Left colon (tissue), 2 donors: ENCODE results near the gene NEURL1B. TPM values are rescaled to one million over a fixed set of nuclear protein-coding genes. Genes with fewer than 3 reads are reported as not detected.

Experiments used
- ATAC-seq: fragments of 200-7000 bp; cut with Tn5 transposase; one replicate; pipeline ENCODE4 v1.9.1; 2020; ENCODE audit warnings: mild to moderate bottlenecking, moderate library complexity
- DNase-seq, 2 donors: peaks; one replicate each; pipeline ENCODE4 v3.0.0-alpha.2; 2020
- intact Hi-C, 2 donors: fragments of 100-400 bp; cut with DNase I in 1 of 2; cut with micrococcal nuclease in 1 of 2; formaldehyde crosslinking; loops; one replicate each; pipeline versions ENCODE4 v1.11.2 to v1.14.0; 2022; cut with DNase I, micrococcal nuclease
- total RNA-seq, 2 donors: library from RNA; stranded (reverse); fragmentation: NEBNext Ultra II Directional; extraction: Animal tissue kit (Norgen Biotek cat#: 25700); gene quantifications; one replicate each; pipeline ENCODE4 v1.2.1, GENCODE V29; 2021
- donor health status: DM: no; HTN: no; CAD: no.
- donor health status: DM: yes; HTN: yes; CAD: no.

NEURL1B gene
- total RNA-seq, 2 donors from 2014 or later, result 60.5 to 90.8 TPM

DNA sequence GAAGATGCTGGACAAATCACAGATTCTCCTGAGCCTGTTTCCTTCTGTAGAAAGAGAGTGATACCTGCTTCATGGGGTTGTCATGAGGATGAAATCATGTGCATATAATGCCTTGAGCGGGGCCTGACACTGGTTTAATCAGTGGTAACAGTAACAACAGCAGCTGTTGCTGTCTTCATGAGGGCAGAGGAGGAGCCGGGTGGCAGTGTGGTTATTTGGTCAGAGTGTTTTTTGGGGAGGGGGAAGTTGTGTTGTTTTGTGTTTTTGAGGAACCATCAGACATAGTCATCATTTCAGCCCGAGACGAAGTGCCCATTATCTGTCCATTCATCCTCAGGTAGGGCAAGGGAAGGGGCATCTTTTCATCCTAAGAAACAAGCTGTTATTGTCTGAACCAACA lies 44.0 kb downstream of the NEURL1B start:
- DNase-seq (no peak), ATAC-seq (no peak)
- intact Hi-C loops, result no loop called here

GRCh38 chr5:172686111-172686510 lies 45.0 kb downstream of the NEURL1B start:
- no peak for ATAC-seq
- intact Hi-C loops, result no loop called here
- no peak for DNase-seq

- ATAC-seq, result no peak
- no peak for DNase-seq
- intact Hi-C loops, result no loop called here
Observed at GRCh38 chr5:172686539-172687390, 45.7 kb downstream of the NEURL1B start.

- intact Hi-C loops, result no loop called here
- peak; percentile 75 for ATAC-seq
- peak; percentile 68 to 72 for DNase-seq
Observed at GRCh38 chr5:172687940-172688339, 46.9 kb downstream of the NEURL1B start.

- peak; percentile 68 for ATAC-seq
- intact Hi-C loops, result no loop called here
- DNase-seq, result peak in 1 of 2 donors; percentile 62
Observed at GRCh38 chr5:172688349-172689217, 47.5 kb downstream of the NEURL1B start.

DNA sequence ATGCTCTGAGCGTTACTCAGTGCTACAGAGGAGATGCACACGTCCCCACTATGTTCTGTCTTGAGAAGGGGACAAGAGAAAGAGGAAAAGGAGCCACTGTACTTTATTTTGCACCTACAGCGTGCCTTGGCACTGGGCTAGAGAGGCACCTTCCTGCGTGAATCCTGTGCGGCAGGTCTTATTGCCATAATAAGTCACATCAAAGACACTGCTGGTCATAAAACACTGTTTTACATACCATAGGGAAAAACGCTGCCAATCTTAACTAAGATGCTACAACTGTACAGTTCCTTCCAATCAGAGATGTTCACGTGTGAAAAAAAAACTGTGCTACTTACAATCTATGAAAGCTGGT lies 48.1 kb downstream of the NEURL1B start:
- intact Hi-C loops, result no loop called here
- DNase-seq (no peak), ATAC-seq (peak; percentile 60)

DNA sequence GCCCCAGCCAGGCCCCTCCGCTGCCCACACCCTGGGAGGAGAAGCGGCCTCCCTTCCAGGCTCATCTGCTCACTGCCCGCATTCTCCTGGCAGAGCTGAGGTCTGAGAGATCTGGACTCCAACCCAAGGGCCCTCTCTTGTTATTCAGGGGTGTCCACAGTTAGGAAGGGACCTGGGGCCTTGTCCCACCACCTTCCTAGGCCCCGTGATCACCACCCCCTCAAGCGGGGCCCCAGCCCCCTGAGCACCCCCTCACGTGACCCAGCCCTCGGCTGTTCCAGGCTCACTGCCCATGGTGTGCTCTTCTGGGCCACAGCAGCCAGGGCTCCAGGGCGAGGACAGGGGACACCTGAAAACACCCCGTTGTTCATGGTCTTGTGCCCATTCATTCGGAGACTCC lies 48.7 kb downstream of the NEURL1B start:
- DNase-seq, result no peak
- intact Hi-C loops, result loop anchor here in 1 of 2 donors (10.0 kb wide), 1 partner anchor 45 kb away; the partner anchor contains the start of gene NEURL1B
- ATAC-seq, result no peak

GRCh38 chr5:172690258-172691075 lies 49.4 kb downstream of the NEURL1B start:
- DNase-seq (no peak), ATAC-seq (no peak)
- intact Hi-C loops, result loop anchor here in 1 of 2 donors (10.0 kb wide), 1 partner anchor 46 kb away; the partner anchor contains the start of gene NEURL1B

DNA sequence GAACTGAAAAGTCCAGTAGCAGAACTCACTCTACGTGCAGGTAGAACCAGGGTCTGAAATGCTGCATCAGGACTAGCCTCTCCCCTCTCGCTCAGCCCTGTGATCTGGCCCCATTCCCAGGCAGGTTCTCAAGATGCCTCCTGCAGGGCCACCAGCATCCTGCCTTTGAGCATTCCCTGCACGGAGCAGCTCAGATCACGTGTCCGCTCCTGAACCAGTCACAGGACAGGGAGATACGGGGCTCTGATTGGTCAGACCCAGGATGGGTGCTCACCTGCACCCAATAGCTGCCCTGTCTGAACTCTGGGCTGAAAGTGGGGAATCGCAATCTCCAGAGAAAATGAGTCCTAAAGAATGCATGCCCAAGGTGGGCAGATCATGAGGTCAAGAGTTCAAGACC lies 50.8 kb downstream of the NEURL1B start:
- DNase-seq (no peak), ATAC-seq (no peak)
- intact Hi-C loops, result loop anchor here in 1 of 2 donors (10.0 kb wide), 1 partner anchor 47 kb away; the partner anchor contains the start of gene NEURL1B

- intact Hi-C loops, result loop anchor here in 1 of 2 donors (10.0 kb wide), 1 partner anchor 48 kb away; the partner anchor contains the start of gene NEURL1B
- DNase-seq, result no peak
Observed at GRCh38 chr5:172692451-172692850, 51.4 kb downstream of the NEURL1B start.

DNA sequence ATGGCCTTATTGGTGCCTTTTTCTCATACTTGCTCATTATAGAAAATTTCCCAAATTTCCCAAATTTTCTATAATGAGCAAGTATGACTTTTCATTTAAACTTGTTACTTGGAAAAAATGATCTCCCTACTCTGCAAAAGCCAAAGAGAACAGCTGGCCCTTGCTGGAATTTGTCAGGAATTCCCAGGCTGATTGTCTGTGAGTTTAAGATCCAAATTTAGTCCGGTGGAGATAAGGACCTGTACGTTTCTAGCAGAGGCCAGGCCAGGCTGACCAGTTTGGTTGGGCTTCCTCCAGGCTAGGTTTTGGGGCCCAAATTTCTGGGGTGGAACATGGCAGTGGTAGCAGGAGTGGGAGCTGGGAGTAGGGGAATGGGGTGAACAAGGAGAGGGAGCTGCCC lies 51.9 kb downstream of the NEURL1B start:
- DNase-seq (no peak), ATAC-seq (no peak)
- intact Hi-C loops, result loop anchor here in 1 of 2 donors (10.0 kb wide), 1 partner anchor 48 kb away; the partner anchor contains the start of gene NEURL1B

More at GRCh38 chr5:172692451-172692850, 51.4 kb downstream of the NEURL1B start:
- no peak for ATAC-seq

DNA sequence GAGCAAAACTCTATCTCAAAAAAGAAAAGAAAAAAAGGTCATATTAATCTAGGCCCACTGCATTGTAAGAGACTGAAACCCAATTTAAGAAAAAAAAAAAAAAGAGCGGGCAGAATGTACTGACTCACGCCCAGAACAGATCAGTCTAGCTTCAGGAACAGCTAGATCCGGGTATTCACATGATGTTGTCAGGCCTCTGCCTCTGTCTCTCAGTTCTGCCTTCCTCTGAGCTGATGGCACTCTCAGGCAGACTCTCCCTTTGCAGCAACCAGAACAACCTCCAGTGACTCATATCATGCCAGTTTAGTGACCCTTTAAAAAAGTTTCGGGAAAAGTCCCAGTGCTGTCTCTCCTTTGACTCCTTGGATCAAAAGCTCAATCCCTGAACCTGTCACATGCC lies 53.0 kb downstream of the NEURL1B start:
- ATAC-seq (no peak), DNase-seq (no peak)
- intact Hi-C loops, result loop anchor here in 1 of 2 donors (10.0 kb wide), 1 partner anchor 49 kb away; the partner anchor contains the start of gene NEURL1B

GRCh38 chr5:172694541-172694940 lies 53.5 kb downstream of the NEURL1B start:
- ATAC-seq, result no peak
- no peak for DNase-seq
- intact Hi-C loops, result loop anchor here in 1 of 2 donors (10.0 kb wide), 1 partner anchor 50 kb away; the partner anchor contains the start of gene NEURL1B

GRCh38 chr5:172695232-172696054 lies 54.4 kb downstream of the NEURL1B start:
- intact Hi-C loops, result loop anchor here (2.0 to 10.0 kb wide), 3 partner anchors 51 to 217 kb away; partner anchors contain the start of gene NEURL1B (in 1 of the 2)
- ATAC-seq, result no peak
- no peak for DNase-seq

GRCh38 chr5:172696171-172696849 lies 55.2 kb downstream of the NEURL1B start:
- ATAC-seq, result no peak
- DNase-seq, result no peak
- intact Hi-C loops, result loop anchor here (2.0 to 10.0 kb wide), 3 partner anchors 52 to 218 kb away; partner anchors contain the start of gene NEURL1B (in 1 of the 2)
